GM10248 (cell line): ENCODE measurements around the gene LY86.

ENCODE experiments used
- CTCF ChIA-PET: fragments of 300-600 bp; sonication (Branson Sonifier 250); formaldehyde crosslinking; extraction: SDS; loops from one replicate; lab custom pipeline; 2021; ENCODE audit warnings: antibody characterized with exemption; lab: Yijun Ruan, JAX
- POLR2A ChIA-PET: fragments of 350-650 bp; sonication (Branson Sonifier 250); formaldehyde crosslinking; extraction: SDS; loops from one replicate; lab custom pipeline; 2020; ENCODE audit warnings: antibody characterized with exemption; lab: Yijun Ruan, JAX
- DNase-seq: peaks from one replicate; pipeline ENCODE4 v3.0.0; 2012; ENCODE audit errors: extremely low spot score
- TF ChIP-seq, protein P1 (sequence below): IDR thresholded peaks from 2 replicates; pipeline ENCODE4 v1.5.1; 2012; ENCODE audit warnings: mild to moderate bottlenecking, low read depth; ENCODE audit errors: extremely low read depth, missing control alignments, control extremely low read depth

LY86 gene

DNA sequence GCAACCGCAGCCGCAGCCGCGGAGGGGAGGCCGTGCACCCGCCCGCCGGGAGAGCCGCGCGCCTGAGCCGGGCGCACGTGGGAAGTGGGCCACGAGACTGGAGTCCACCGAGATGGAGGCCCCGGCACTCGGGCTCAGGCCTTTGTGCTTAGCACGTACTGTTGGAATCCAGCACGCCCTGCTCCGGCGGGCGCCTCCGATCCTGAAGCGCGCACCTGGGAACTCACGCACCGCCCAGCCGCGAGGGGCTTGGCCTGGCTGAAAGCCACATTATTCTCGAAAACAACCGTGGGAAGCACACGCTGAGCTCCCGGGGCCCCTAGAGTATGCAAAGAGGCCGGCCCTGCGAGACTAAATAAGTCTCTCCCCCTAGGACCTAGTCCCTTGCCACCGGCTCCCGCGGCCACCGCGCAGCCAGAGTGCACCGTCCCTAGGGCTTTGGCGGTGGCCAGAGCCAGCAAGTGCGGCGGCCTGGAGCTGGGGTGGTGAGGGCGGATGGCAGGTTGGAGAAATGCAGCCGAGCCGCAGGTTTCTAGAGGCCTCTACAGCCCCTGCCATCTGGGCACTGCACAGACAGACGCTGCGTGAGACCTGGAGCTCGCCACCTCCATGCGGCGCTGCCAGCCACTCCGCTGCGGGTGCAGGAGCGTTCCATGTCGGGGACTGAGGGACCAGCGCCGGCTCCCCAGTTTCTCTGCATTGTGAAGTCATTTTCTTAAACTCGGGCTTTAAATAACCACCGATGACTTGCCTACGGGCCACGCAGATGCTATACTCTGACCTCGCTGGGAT, 42.0 kb upstream of the LY86 start:
- TF ChIP-seq, protein P1, sequence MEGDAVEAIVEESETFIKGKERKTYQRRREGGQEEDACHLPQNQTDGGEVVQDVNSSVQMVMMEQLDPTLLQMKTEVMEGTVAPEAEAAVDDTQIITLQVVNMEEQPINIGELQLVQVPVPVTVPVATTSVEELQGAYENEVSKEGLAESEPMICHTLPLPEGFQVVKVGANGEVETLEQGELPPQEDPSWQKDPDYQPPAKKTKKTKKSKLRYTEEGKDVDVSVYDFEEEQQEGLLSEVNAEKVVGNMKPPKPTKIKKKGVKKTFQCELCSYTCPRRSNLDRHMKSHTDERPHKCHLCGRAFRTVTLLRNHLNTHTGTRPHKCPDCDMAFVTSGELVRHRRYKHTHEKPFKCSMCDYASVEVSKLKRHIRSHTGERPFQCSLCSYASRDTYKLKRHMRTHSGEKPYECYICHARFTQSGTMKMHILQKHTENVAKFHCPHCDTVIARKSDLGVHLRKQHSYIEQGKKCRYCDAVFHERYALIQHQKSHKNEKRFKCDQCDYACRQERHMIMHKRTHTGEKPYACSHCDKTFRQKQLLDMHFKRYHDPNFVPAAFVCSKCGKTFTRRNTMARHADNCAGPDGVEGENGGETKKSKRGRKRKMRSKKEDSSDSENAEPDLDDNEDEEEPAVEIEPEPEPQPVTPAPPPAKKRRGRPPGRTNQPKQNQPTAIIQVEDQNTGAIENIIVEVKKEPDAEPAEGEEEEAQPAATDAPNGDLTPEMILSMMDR, result no peak
- peak; percentile 57 for DNase-seq
- ChIA-PET CTCF (interaction anchor here (0.8 to 4.3 kb wide), 43 partner anchors 8 to 1403 kb away, joined by 3 to 59 read pairs (median 4); partner anchors contain the start of gene LY86), POLR2A (interaction anchor here (1.3 kb wide), 1 partner anchor 41 kb away, joined by 4 read pairs; no protein-coding TSS in a partner anchor)

DNA sequence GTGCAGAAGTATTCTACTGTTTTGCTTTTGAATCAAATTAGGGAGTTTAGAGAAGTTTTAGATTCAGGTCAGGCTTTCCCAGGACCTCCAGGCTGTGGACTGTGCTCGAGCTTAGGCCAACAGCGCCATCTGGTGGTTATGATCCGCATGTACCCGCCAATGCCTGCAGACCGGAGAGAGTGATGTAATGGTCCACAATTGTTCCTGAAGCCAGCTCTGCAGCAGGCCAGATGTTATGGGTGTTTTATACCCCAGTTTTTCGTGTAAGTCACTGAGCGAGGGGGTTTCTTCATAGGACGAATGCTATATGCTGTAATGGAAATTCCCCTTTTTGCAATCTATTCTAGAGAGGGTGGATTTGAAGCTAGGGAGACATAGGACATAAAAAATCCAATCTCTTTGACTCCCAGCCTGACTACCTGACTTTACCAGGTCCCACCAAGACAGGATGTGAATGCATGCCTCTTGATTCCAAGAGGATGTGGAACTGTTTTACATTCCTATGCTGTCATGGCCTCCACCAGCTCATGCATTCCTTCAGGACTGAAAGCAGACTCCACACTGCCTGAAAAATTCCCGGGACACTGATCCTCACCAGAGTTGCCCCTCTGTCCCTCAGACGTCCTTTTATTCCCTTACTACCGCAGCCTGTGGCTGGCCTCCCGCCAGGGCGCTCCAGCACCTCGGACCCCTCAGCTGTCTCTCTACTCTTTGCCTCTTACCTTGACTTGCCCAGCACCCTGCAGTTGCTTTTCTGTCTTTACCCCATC, 41.2 kb upstream of the LY86 start:
- peak; percentile 83 for DNase-seq
- ChIA-PET POLR2A (interaction anchor here (1.3 kb wide), 1 partner anchor 40 kb away, joined by 4 read pairs; no protein-coding TSS in a partner anchor), CTCF (interaction anchor here (0.6 to 4.3 kb wide), 50 partner anchors 9 to 1407 kb away, joined by 3 to 59 read pairs (median 4); partner anchors contain the start of gene LY86)
- TF ChIP-seq, protein P1, result peak; percentile 93

DNA sequence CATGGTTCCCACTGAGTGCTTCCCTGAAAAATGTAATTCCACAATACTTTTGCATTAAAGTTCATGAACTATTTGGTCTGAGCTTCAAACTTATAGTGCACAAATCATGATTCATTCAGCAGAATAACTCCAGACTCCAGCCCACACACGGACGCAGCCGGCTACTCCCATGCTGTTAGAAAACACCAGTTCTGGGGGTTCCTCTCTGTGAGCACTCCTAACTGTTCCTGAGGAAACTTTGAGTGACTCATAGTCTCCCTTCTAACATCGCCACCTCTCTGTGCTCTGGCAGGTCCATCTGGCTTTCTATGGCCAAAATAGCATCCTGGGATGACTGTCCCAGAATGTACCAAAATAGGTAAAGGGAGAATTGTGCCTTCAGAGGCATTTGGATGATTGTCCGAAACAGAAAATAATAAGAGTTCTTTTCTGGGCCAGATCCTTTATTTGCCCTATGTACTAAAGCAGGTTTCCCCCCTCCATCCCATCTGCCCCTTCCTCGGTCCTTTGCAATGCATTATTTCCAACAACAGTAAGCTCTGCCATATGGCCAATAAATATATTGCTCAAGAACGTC, 32.3 kb upstream of the LY86 start:
- CTCF ChIA-PET, result interaction anchor here (0.7 to 7.0 kb wide), 13 partner anchors 9 to 58 kb away, joined by 3 to 59 read pairs (median 5); no protein-coding TSS in a partner anchor
- TF ChIP-seq, protein P1, result no peak
- POLR2A ChIA-PET, result no interaction called here
- no peak for DNase-seq

DNA sequence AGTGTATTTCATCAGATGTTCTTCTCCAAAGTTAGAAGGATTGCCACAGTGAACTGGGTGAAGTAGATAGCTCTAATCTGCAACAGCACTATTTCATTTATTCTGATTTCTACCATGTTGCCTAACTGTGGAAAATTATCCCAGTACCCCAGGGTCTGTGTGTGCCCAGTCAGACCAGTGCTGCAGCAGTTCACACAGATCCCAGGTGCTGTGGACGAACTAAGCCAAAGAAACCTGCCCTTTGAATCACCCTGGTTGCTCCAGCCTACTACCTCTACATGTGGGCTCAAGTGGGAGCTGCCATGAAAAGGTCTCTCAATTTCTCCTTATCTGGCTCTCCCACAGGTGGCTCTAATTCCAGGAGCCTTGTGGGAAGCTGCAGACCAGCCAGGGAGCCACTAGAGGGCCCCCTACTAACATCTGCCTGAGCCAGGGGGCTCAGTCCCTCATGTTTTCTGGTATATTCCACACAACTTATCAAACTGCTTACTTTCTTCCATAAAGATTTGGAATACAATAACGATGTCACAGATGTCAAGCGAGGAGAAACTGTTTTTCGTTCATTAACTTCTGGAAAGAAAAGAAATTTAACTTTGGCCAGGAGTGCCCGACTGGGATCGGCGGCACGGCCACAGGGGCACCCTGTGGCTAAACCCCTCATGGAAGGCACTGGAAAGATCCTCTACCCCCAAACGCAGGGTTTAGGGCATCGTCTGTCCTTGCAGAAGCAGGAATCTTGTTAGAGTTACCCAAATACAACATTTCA, 31.6 kb upstream of the LY86 start:
- ChIA-PET POLR2A (no interaction called here), CTCF (interaction anchor here (0.7 to 7.0 kb wide), 13 partner anchors 9 to 57 kb away, joined by 3 to 59 read pairs (median 4); no protein-coding TSS in a partner anchor)
- TF ChIP-seq, protein P1, result peak; percentile 86
- peak; percentile 66 for DNase-seq

DNA sequence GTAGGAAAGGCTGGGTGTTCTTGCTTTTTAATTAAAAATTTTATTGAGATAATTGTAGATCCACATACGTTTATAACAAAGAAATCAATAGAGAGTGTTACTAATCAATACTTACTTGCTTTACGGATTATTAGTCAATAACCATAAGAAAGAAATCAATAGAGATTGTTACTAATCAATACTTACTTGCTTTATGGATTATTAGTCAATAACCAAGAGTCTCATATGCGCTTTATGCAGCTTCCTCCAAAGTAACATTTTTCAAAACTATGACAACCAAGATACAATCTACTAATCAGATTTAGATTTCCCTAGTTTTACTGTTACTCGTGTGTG, 31.0 kb upstream of the LY86 start:
- CTCF ChIA-PET, result interaction anchor here (1.1 to 7.0 kb wide), 9 partner anchors 9 to 47 kb away, joined by 3 to 59 read pairs (median 5); no protein-coding TSS in a partner anchor
- DNase-seq, result no peak
- TF ChIP-seq, protein P1, result no peak
- POLR2A ChIA-PET, result no interaction called here
